ENCODE measurements around the gene CGB1.

DNA sequence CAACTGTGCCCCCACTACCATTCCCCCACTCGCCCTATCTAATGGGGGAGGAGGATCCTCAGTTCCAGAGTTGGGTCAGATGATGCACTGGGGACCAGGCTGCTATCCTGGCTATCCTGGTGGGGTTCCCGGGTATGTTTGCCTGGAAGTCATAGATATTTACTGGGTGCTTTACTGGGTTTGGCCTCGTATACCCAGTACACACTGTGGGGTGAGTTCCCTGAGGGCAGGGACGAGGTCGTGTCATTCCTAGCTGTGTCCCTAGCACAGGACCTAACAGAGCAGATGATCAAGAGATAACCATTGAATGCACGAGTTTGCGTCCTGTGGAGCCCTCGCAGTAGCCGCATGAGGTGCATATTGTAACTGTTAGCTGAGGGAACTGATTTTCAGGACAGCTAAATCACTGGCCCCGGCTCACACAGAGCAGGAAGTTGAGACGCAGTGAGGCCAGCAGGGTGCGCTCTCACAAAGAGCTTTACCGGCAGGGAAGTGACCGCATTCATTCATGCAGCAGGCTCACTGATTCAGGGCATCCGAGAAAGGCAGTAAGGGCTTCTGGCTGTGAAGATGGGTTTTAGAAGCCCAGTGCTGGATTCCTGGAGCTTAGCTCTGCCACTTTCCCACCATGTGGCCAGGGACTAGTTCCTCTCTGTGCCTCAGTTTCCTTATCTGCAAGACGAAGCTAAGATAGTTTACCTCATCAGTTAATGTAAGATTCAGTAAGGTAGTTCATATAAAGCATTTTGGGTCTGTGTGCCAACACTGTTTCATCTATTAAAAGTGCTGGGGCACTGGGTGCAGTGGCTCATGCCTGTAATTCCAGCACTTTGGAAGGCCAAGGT is 37.0 kb downstream of the CGB1 start:
- TF ChIP-seq, protein P1, sequence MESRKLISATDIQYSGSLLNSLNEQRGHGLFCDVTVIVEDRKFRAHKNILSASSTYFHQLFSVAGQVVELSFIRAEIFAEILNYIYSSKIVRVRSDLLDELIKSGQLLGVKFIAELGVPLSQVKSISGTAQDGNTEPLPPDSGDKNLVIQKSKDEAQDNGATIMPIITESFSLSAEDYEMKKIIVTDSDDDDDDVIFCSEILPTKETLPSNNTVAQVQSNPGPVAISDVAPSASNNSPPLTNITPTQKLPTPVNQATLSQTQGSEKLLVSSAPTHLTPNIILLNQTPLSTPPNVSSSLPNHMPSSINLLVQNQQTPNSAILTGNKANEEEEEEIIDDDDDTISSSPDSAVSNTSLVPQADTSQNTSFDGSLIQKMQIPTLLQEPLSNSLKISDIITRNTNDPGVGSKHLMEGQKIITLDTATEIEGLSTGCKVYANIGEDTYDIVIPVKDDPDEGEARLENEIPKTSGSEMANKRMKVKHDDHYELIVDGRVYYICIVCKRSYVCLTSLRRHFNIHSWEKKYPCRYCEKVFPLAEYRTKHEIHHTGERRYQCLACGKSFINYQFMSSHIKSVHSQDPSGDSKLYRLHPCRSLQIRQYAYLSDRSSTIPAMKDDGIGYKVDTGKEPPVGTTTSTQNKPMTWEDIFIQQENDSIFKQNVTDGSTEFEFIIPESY (IDR thresholded peaks at IDR 0.05; ENCODE audit: borderline replicate concordance, low read depth): no peak
- TF ChIP-seq EP300 (IDR thresholded peaks at IDR 0.05; ENCODE audit: borderline replicate concordance in 1 of 2, low read depth in 1 of 2, low read length in 1 of 2): no peak
- TF ChIP-seq, protein P2, sequence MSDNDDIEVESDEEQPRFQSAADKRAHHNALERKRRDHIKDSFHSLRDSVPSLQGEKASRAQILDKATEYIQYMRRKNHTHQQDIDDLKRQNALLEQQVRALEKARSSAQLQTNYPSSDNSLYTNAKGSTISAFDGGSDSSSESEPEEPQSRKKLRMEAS (IDR thresholded peaks at IDR 0.05; ENCODE audit: low read depth): no peak

All from SK-N-SH (cell line).